ENCODE data around the gene OR2V1. TPM values are rescaled to one million over a fixed set of nuclear protein-coding genes. Genes with fewer than 3 reads are reported as not detected.

The OR2V1 gene
- polyA plus RNA-seq, 1 donor (not counting 4 experiments of a cell fraction or from before 2014, with no cell fraction given) = not detected

- no peak overlapping the region for H3K9ac ChIP-seq (ENCODE audit: control insufficient read depth, extremely low read depth, insufficient read depth, low read length)
- H3K4me3 ChIP-seq (ENCODE audit: control insufficient read depth in 2 of 3, extremely low read depth in 1 of 3, insufficient read depth in 2 of 3, low read depth in 1 of 3, low read length in 3 of 3) = no peak overlapping the region
- FAIRE-seq (no peak), DNase-seq (ENCODE audit: low read depth, low spot score) (no peak)
- TF ChIP-seq CTCF (optimal IDR thresholded peaks at IDR 0.05 in 1 of 3, IDR thresholded peaks at IDR 0.05 in 1 of 3, conservative IDR thresholded peaks at IDR 0.05 in 1 of 3; ENCODE audit: extremely low read depth in 1 of 3, insufficient read depth in 2 of 3, low read length in 3 of 3) (no peak), EZH2 (IDR thresholded peaks at IDR 0.05; ENCODE audit: low read length) (no peak)
- H3K9me1 ChIP-seq (ENCODE audit: control insufficient read depth, extremely low read depth, insufficient read depth, low read length) = no peaks in the 10 kb centered on the region
- H3K4me1 ChIP-seq (ENCODE audit: control insufficient read depth, extremely low read depth, insufficient read depth, low read length) = no peaks in the 10 kb centered on the region
- H3K79me2 ChIP-seq (ENCODE audit: control insufficient read depth, insufficient read depth, low read length) = no peaks in the 10 kb centered on the region
- no peaks in the 10 kb centered on the region for H3K9me3 ChIP-seq (ENCODE audit: control insufficient read depth, low read depth, low read length)
- H3K36me3 ChIP-seq (ENCODE audit: control insufficient read depth in 2 of 2, extremely low read depth in 1 of 2, insufficient read depth in 2 of 2, low read length in 2 of 2) = no peaks in the 10 kb centered on the region
- H3K27me3 ChIP-seq (ENCODE audit: control insufficient read depth, extremely low read depth, insufficient read depth, low read length) = no peaks in the 10 kb centered on the region
- dilution Hi-C loops (cut with MboI; ENCODE audit: extremely low pct_ligation_motif_present, low sequenced_read_pairs) = no loop called here
- no peak overlapping the region for H2AFZ ChIP-seq (ENCODE audit: control insufficient read depth, low read length)
- no peaks in the 10 kb centered on the region for H4K20me1 ChIP-seq (ENCODE audit: control insufficient read depth, extremely low read depth, insufficient read depth, low read length)
- no peak overlapping the region for H3K4me2 ChIP-seq (ENCODE audit: control insufficient read depth, extremely low read depth, insufficient read depth, low read depth, low read length)
- no peak overlapping the region for H3K27ac ChIP-seq (ENCODE audit: control insufficient read depth, insufficient read depth, low read length)
Measured at GRCh38 chr5:181142054-181142453, 11.1 kb upstream of the OR2V1 start.

- no peak overlapping the region for H3K4me2 ChIP-seq (ENCODE audit: control insufficient read depth, extremely low read depth, insufficient read depth, low read depth, low read length)
- H3K4me1 ChIP-seq (ENCODE audit: control insufficient read depth, extremely low read depth, insufficient read depth, low read length) = no peaks in the 10 kb centered on the region
- H3K27me3 ChIP-seq (ENCODE audit: control insufficient read depth, extremely low read depth, insufficient read depth, low read length) = no peaks in the 10 kb centered on the region
- dilution Hi-C loops (cut with MboI; ENCODE audit: extremely low pct_ligation_motif_present, low sequenced_read_pairs) = no loop called here
- TF ChIP-seq CTCF (optimal IDR thresholded peaks at IDR 0.05 in 1 of 3, IDR thresholded peaks at IDR 0.05 in 1 of 3, conservative IDR thresholded peaks at IDR 0.05 in 1 of 3; ENCODE audit: extremely low read depth in 1 of 3, insufficient read depth in 2 of 3, low read length in 3 of 3) (no peak), EZH2 (IDR thresholded peaks at IDR 0.05; ENCODE audit: low read length) (no peak)
- FAIRE-seq (no peak), DNase-seq (ENCODE audit: low read depth, low spot score) (no peak)
- H3K9ac ChIP-seq (ENCODE audit: control insufficient read depth, extremely low read depth, insufficient read depth, low read length) = no peak overlapping the region
- no peaks in the 10 kb centered on the region for H3K9me1 ChIP-seq (ENCODE audit: control insufficient read depth, extremely low read depth, insufficient read depth, low read length)
- H3K4me3 ChIP-seq (ENCODE audit: control insufficient read depth in 2 of 3, extremely low read depth in 1 of 3, insufficient read depth in 2 of 3, low read depth in 1 of 3, low read length in 3 of 3) = no peak overlapping the region
- no peaks in the 10 kb centered on the region for H4K20me1 ChIP-seq (ENCODE audit: control insufficient read depth, extremely low read depth, insufficient read depth, low read length)
- no peaks in the 10 kb centered on the region for H3K36me3 ChIP-seq (ENCODE audit: control insufficient read depth in 2 of 2, extremely low read depth in 1 of 2, insufficient read depth in 2 of 2, low read length in 2 of 2)
- no peak overlapping the region for H3K27ac ChIP-seq (ENCODE audit: control insufficient read depth, insufficient read depth, low read length)
- no peak overlapping the region for H2AFZ ChIP-seq (ENCODE audit: control insufficient read depth, low read length)
- H3K79me2 ChIP-seq (ENCODE audit: control insufficient read depth, insufficient read depth, low read length) = no peaks in the 10 kb centered on the region
- H3K9me3 ChIP-seq (ENCODE audit: control insufficient read depth, low read depth, low read length) = no peaks in the 10 kb centered on the region
Measured at GRCh38 chr5:181140766-181141165, 9.8 kb upstream of the OR2V1 start.

Measured in keratinocyte (primary cell).